ENCODE results near the gene ALKBH4. TPM values are rescaled to one million over a fixed set of nuclear protein-coding genes. Genes with fewer than 3 reads are reported as not detected.
A peak's percentile ranks its signal among the peaks of the same experiment; 100 is the strongest.

ALKBH4 gene
- total RNA-seq, 1 experiment from 2014 or later, result 5.9 TPM

- intact Hi-C loops (cut with micrococcal nuclease), result no loop called here
- no peaks in the 10 kb centered on the region for H3K9me3 Mint-ChIP-seq (ENCODE audit: unreplicated experiment)
- H3K4me1 Mint-ChIP-seq (ENCODE audit: insufficient read depth, unreplicated experiment), result no peaks in the 10 kb centered on the region
- no peaks in the 10 kb centered on the region for H3K27me3 Mint-ChIP-seq (ENCODE audit: insufficient read depth, unreplicated experiment)
- POLR2A ChIA-PET, result no interaction called here
- no peak overlapping the region for H3K4me3 Mint-ChIP-seq (ENCODE audit: unreplicated experiment)
- no TSS peak for BruUV-seq (replicated peaks)
- no peak overlapping the region for H3K27ac Mint-ChIP-seq (ENCODE audit: low read depth, unreplicated experiment)
- CTCF ChIA-PET, result no interaction called here
- no peak for TF ChIP-seq CTCF (IDR thresholded peaks at IDR 0.05; ENCODE audit: unreplicated experiment)
- H3K36me3 Mint-ChIP-seq (ENCODE audit: insufficient read depth, unreplicated experiment), result peaks cover 12% of the 10 kb centered on the region
- no peak for DNase-seq (ENCODE audit: unreplicated experiment)
Measured at GRCh38 chr7:102445674-102446071, 19.0 kb downstream of the ALKBH4 start.

- no peaks in the 10 kb centered on the region for H3K4me1 Mint-ChIP-seq (ENCODE audit: insufficient read depth, unreplicated experiment)
- H3K27me3 Mint-ChIP-seq (ENCODE audit: insufficient read depth, unreplicated experiment), result no peaks in the 10 kb centered on the region
- no peak overlapping the region for H3K4me3 Mint-ChIP-seq (ENCODE audit: unreplicated experiment)
- H3K9me3 Mint-ChIP-seq (ENCODE audit: unreplicated experiment), result no peaks in the 10 kb centered on the region
- H3K36me3 Mint-ChIP-seq (ENCODE audit: insufficient read depth, unreplicated experiment), result peaks cover 12% of the 10 kb centered on the region
- H3K27ac Mint-ChIP-seq (ENCODE audit: low read depth, unreplicated experiment), result no peak overlapping the region
- intact Hi-C loops (cut with micrococcal nuclease), result no loop called here
- DNase-seq (ENCODE audit: unreplicated experiment), result no peak
- no TSS peak for BruUV-seq (replicated peaks)
- ChIA-PET CTCF (interaction anchor here (0.7 kb wide), 1 partner anchor 402 kb away, joined by 3 read pairs; no protein-coding TSS in a partner anchor), POLR2A (no interaction called here)
- TF ChIP-seq CTCF (IDR thresholded peaks at IDR 0.05; ENCODE audit: unreplicated experiment), result no peak
Measured at GRCh38 chr7:102444961-102445673, 19.5 kb downstream of the ALKBH4 start.

GRCh38 chr7:102439963-102440795, 24.5 kb downstream of the ALKBH4 start:
- ChIA-PET CTCF (interaction anchor here (0.6 to 1.0 kb wide), 5 partner anchors 24 to 37 kb away, joined by 3 to 4 read pairs (median 3); no protein-coding TSS in a partner anchor), POLR2A (interaction anchor here (0.6 to 1.9 kb wide), 6 partner anchors 16 to 153 kb away, joined by 3 to 7 read pairs (median 3); no protein-coding TSS in a partner anchor)
- Mint-ChIP-seq H3K4me3 (ENCODE audit: unreplicated experiment) (no peak overlapping the region), H3K9me3 (ENCODE audit: unreplicated experiment) (no peaks in the 10 kb centered on the region), H3K27ac (ENCODE audit: low read depth, unreplicated experiment) (no peak overlapping the region), H3K4me1 (ENCODE audit: insufficient read depth, unreplicated experiment) (no peaks in the 10 kb centered on the region), H3K36me3 (ENCODE audit: insufficient read depth, unreplicated experiment) (peaks cover 5% of the 10 kb centered on the region), H3K27me3 (ENCODE audit: insufficient read depth, unreplicated experiment) (no peaks in the 10 kb centered on the region)
- BruUV-seq (replicated peaks), result no TSS peak
- intact Hi-C loops (cut with micrococcal nuclease), result no loop called here
- DNase-seq (ENCODE audit: unreplicated experiment), result peak; percentile 92
- TF ChIP-seq CTCF (IDR thresholded peaks at IDR 0.05; ENCODE audit: unreplicated experiment), result no peak

- no peak overlapping the region for H3K4me3 Mint-ChIP-seq (ENCODE audit: unreplicated experiment)
- DNase-seq (ENCODE audit: unreplicated experiment), result no peak
- H3K4me1 Mint-ChIP-seq (ENCODE audit: insufficient read depth, unreplicated experiment), result peaks cover 6% of the 10 kb centered on the region
- intact Hi-C loops (cut with micrococcal nuclease), result no loop called here
- H3K27ac Mint-ChIP-seq (ENCODE audit: low read depth, unreplicated experiment), result no peak overlapping the region
- H3K27me3 Mint-ChIP-seq (ENCODE audit: insufficient read depth, unreplicated experiment), result no peaks in the 10 kb centered on the region
- BruUV-seq (replicated peaks), result no TSS peak
- POLR2A ChIA-PET, result no interaction called here
- TF ChIP-seq CTCF (IDR thresholded peaks at IDR 0.05; ENCODE audit: unreplicated experiment), result no peak
- CTCF ChIA-PET, result no interaction called here
- no peaks in the 10 kb centered on the region for H3K36me3 Mint-ChIP-seq (ENCODE audit: insufficient read depth, unreplicated experiment)
- H3K9me3 Mint-ChIP-seq (ENCODE audit: unreplicated experiment), result no peaks in the 10 kb centered on the region
Measured at GRCh38 chr7:102436118-102436517, 28.5 kb downstream of the ALKBH4 start.

Measured in MCF 10A (cell line).